H1 (cell line): ENCODE results near the gene SLC12A7. TPM values are rescaled to one million over a fixed set of nuclear protein-coding genes. Genes with fewer than 3 reads are reported as not detected.

Experiments
- CTCF ChIA-PET: fragments of 300-600 bp; sonication (Branson Sonifier 250); formaldehyde crosslinking; loops from one replicate; lab custom pipeline; 2021; ENCODE audit not compliant: partially characterized antibody; lab: Charles Lee
- POLR2A ChIA-PET: fragments of 300-600 bp; sonication (Branson Sonifier 250); formaldehyde crosslinking; loops from one replicate; lab custom pipeline; 2021; ENCODE audit warnings: inconsistent platforms; ENCODE audit not compliant: partially characterized antibody; lab: Charles Lee
- DNase-seq, 2 experiments: peaks; one replicate each; pipeline versions ENCODE4 v3.0.0 to v3.0.0-alpha.2; 2010 to 2022; ENCODE audit warnings: low spot score in 2 of 2, low read depth in 1 of 2, mixed read lengths in 1 of 2
- FAIRE-seq: peaks from 2 replicates; lab custom pipeline; 2011; peaks lifted over from hg19 to GRCh38; lab: Jason Lieb, UNC
- H2AFZ ChIP-seq: 2 replicates; pipeline ENCODE4 v1.8.1; 2012; ENCODE audit warnings: low read length, inconsistent platforms
- H2AK5ac ChIP-seq: 2 replicates; pipeline ENCODE4 v1.6.1; 2013; ENCODE audit warnings: low read depth, low read length
- H2BK120ac ChIP-seq: replicated peaks from 2 replicates; pipeline ENCODE3; 2013; ENCODE audit warnings: low read depth, low read length, inconsistent platforms
- H2BK12ac ChIP-seq: 2 replicates; pipeline ENCODE4 v1.6.1; 2013; ENCODE audit warnings: low read depth, low read length
- H2BK15ac ChIP-seq: 2 replicates; pipeline ENCODE4 v1.6.1; 2013; ENCODE audit warnings: low read length
- H2BK20ac ChIP-seq: 2 replicates; pipeline ENCODE4 v1.6.1; 2013; ENCODE audit warnings: low read length
- H2BK5ac ChIP-seq: 2 replicates; pipeline ENCODE4 v1.6.1; 2013; ENCODE audit warnings: low read depth, low read length
- H3K14ac ChIP-seq: 2 replicates; pipeline ENCODE4 v1.6.1; 2013; ENCODE audit warnings: inconsistent platforms; ENCODE audit not compliant: insufficient read length
- H3K18ac ChIP-seq: 2 replicates; pipeline ENCODE4 v1.6.1; 2013; ENCODE audit warnings: low read length; ENCODE audit errors: extremely low read depth
- H3K23ac ChIP-seq: 2 replicates; pipeline ENCODE4 v1.6.1; 2013; ENCODE audit warnings: inconsistent platforms; ENCODE audit not compliant: insufficient read length
- H3K23me2 ChIP-seq: 2 replicates; pipeline ENCODE4 v1.6.1; 2013; ENCODE audit warnings: low read depth, low read length
- H3K27ac ChIP-seq: 2 replicates; pipeline ENCODE4 v1.6.1; 2011; ENCODE audit warnings: low read depth, low read length, inconsistent platforms
- H3K27me3 ChIP-seq, 4 experiments: replicated peaks in 1 of 4; 1 replicate in 1 of 4; 2 replicates in 3 of 4; pipeline versions ENCODE4 v1.6.1 to v1.8.1; 2011 to 2013; ENCODE audit warnings: low read length in 3 of 4, mild to moderate bottlenecking in 3 of 4, inconsistent platforms in 2 of 4, mixed read lengths in 2 of 4, moderate library complexity in 1 of 4; ENCODE audit not compliant: control insufficient read depth in 3 of 4, insufficient read depth in 3 of 4; ENCODE audit errors: extremely low read depth in 1 of 4
- H3K36me3 ChIP-seq, 4 experiments: 2 replicates each; pipeline versions ENCODE4 v1.6.1 to v1.8.1; 2011 to 2013; ENCODE audit warnings: mild to moderate bottlenecking in 4 of 4, low read length in 3 of 4, moderate library complexity in 2 of 4, control low read depth in 1 of 4, inconsistent platforms in 1 of 4; ENCODE audit not compliant: insufficient read depth in 4 of 4, control insufficient read depth in 2 of 4
- H3K4ac ChIP-seq: replicated peaks from 2 replicates; pipeline ENCODE3; 2013; ENCODE audit warnings: low read length, low read depth, mixed read lengths, inconsistent platforms; ENCODE audit not compliant: insufficient read length
- H3K4me1 ChIP-seq, 4 experiments: replicated peaks in 1 of 4; 1 replicate in 1 of 4; 2 replicates in 3 of 4; pipeline versions ENCODE4 v1.6.1 to v1.8.1; 2011 to 2013; ENCODE audit warnings: low read length in 3 of 4, inconsistent platforms in 2 of 4, mixed read lengths in 1 of 4; ENCODE audit not compliant: insufficient read depth in 4 of 4, control insufficient read depth in 3 of 4
- H3K4me2 ChIP-seq, 2 experiments: 2 replicates each; pipeline versions ENCODE4 v1.6.1 to v1.8.1; 2011 to 2013; ENCODE audit warnings: low read depth in 2 of 2, low read length in 2 of 2, control low read depth in 1 of 2, inconsistent platforms in 1 of 2, mild to moderate bottlenecking in 1 of 2; ENCODE audit not compliant: insufficient read depth in 1 of 2
- H3K4me3 ChIP-seq, 4 experiments: fragments of 200-600, 300-600 bp in 1 of 4; sonication (generic), shearing (Covaris generic), sonication (Bioruptor Twin) in 1 of 4; 2 replicates each; pipeline versions ENCODE4 v1.5.1 to v1.8.1; 2011 to 2016; ENCODE audit warnings: low read length in 4 of 4, low read depth in 3 of 4, control low read depth in 2 of 4, inconsistent platforms in 2 of 4, mild to moderate bottlenecking in 2 of 4, mixed read lengths in 1 of 4, moderate library complexity in 1 of 4; ENCODE audit not compliant: insufficient read depth in 2 of 4; ENCODE audit errors: extremely low read depth in 1 of 4
- H3K56ac ChIP-seq: replicated peaks from 2 replicates; pipeline ENCODE3; 2013; ENCODE audit warnings: low read depth, mild to moderate bottlenecking, mixed read lengths, low read length, inconsistent platforms; ENCODE audit not compliant: insufficient read length
- H3K79me1 ChIP-seq: 2 replicates; pipeline ENCODE4 v1.6.1; 2013; ENCODE audit warnings: low read depth, low read length, control low read depth
- H3K79me2 ChIP-seq, 2 experiments: 2 replicates each; pipeline versions ENCODE4 v1.6.1 to v1.8.1; 2012 to 2013; ENCODE audit warnings: low read length in 2 of 2, mild to moderate bottlenecking in 2 of 2, inconsistent platforms in 1 of 2; ENCODE audit not compliant: insufficient read depth in 2 of 2, control insufficient read depth in 1 of 2
- H3K9ac ChIP-seq, 4 experiments: replicated peaks in 1 of 4; 1 replicate in 1 of 4; 2 replicates in 3 of 4; pipeline versions ENCODE4 v1.6.1 to v1.8.1; 2011 to 2013; ENCODE audit warnings: low read depth in 3 of 4, low read length in 3 of 4, control low read depth in 2 of 4, mild to moderate bottlenecking in 2 of 4, moderate library complexity in 2 of 4, inconsistent platforms in 1 of 4; ENCODE audit errors: extremely low read depth in 1 of 4
- H3K9me3 ChIP-seq, 2 experiments: 2 replicates each; pipeline versions ENCODE4 v1.6.1 to v1.8.1; 2012 to 2013; ENCODE audit warnings: mild to moderate bottlenecking in 2 of 2, moderate library complexity in 2 of 2, control low read depth in 1 of 2, inconsistent platforms in 1 of 2, low read depth in 1 of 2, low read length in 1 of 2, mixed read lengths in 1 of 2; ENCODE audit not compliant: insufficient read depth in 2 of 2
- H4K20me1 ChIP-seq, 2 experiments: replicated peaks in 1 of 2; 2 replicates each; pipeline versions ENCODE3 to v1.8.1; 2011 to 2013; ENCODE audit warnings: inconsistent platforms in 2 of 2, low read length in 2 of 2, mild to moderate bottlenecking in 1 of 2; ENCODE audit not compliant: insufficient read depth in 2 of 2, control insufficient read depth in 1 of 2
- H4K5ac ChIP-seq: 2 replicates; pipeline ENCODE4 v1.6.1; 2013; ENCODE audit warnings: low read length, low read depth, mixed read lengths, inconsistent platforms; ENCODE audit not compliant: insufficient read length
- H4K8ac ChIP-seq: 2 replicates; pipeline ENCODE4 v1.8.0; 2013; ENCODE audit warnings: mild to moderate bottlenecking, moderate library complexity, low read length, inconsistent platforms; ENCODE audit not compliant: insufficient read depth; ENCODE audit errors: extremely low read depth
- H4K91ac ChIP-seq: replicated peaks from 2 replicates; pipeline ENCODE3; 2013; ENCODE audit warnings: low read length, mixed read lengths, inconsistent platforms; ENCODE audit not compliant: insufficient read length
- RAD21 ChIP-seq, 2 experiments: IDR thresholded peaks in 1 of 2; conservative IDR thresholded peaks in 1 of 2; 2 replicates each; pipeline ENCODE4 v1.6.1; 2011; ENCODE audit warnings: low read depth in 2 of 2, low read length in 2 of 2, improper control_type of control experiment in 1 of 2, inconsistent platforms in 1 of 2, mild to moderate bottlenecking in 1 of 2, moderate library complexity in 1 of 2
- TAF1 ChIP-seq: IDR thresholded peaks from 2 replicates; pipeline ENCODE4 v1.6.1; 2011; ENCODE audit warnings: mild to moderate bottlenecking, low read depth, low read length
- WGBS, 2 experiments: shearing (Covaris generic) in 1 of 2; methylation state at CpG; one replicate each; pipeline versions ENCODE4 v1.1.6 to v1.1.7; 2013 to 2015; ENCODE audit warnings: low lambda C conversion rate in 2 of 2, mixed read lengths in 2 of 2, inconsistent platforms in 1 of 2, low coverage in 1 of 2, missing lambda C conversion rate in 1 of 2; ENCODE audit not compliant: insufficient replicate concordance in 2 of 2, insufficient coverage in 1 of 2, insufficient read length in 1 of 2; ENCODE audit errors: extremely low coverage in 1 of 2, missing lambda C conversion rate in 1 of 2; 5-methylcytosine and 5-hydroxymethylcytosine counted together
- polyA plus RNA-seq, 7 experiments: library from polyadenylated mRNA; depleted of rRNA in 3 of 7; stranded (reverse) in 5 of 7; unstranded in 2 of 7; fragments of >200 nt in 5 of 7; fragments of 200-250 nt in 2 of 7; gene quantifications; 1 replicate in 5 of 7; 2 replicates in 1 of 7; 4 replicates in 1 of 7; pipeline versions ENCODE4 v1.2.1 to v1.2.3, GENCODE V29; 2011 to 2013; ENCODE audit warnings: missing spikeins in 2 of 7, mixed read lengths in 2 of 7
- total RNA-seq: library from RNA; stranded (reverse); fragmentation: NEBNext Ultra II Directional; extraction: Animal tissue kit (Norgen Biotek cat#: 25700); gene quantifications from 2 replicates; pipeline ENCODE4 v1.2.1, GENCODE V29; 2021
- TF ChIP-seq, protein P1 (sequence below), 3 experiments: IDR thresholded peaks; 1 replicate in 2 of 3; 2 replicates in 1 of 3; pipeline versions ENCODE4 v1.5.1 to v1.6.1; 2011; ENCODE audit warnings: low read length in 3 of 3, mild to moderate bottlenecking in 3 of 3, inconsistent platforms in 2 of 3, low read depth in 1 of 3, moderate library complexity in 1 of 3; ENCODE audit not compliant: insufficient read depth in 1 of 3; ENCODE audit errors: control extremely low read depth in 1 of 3

The SLC12A7 gene
- total and polyA plus RNA-seq, 2 of the 8 experiments (the other 6 are each of a cell fraction or from before 2014, with no cell fraction given): 23.5 to 39.7 TPM

GRCh38 chr5:1010181-1010510 lies 101.7 kb downstream of the SLC12A7 start:
- ChIA-PET POLR2A (interaction anchor here (0.7 kb wide), 1 partner anchor 92 kb away, joined by 4 read pairs; no protein-coding TSS in a partner anchor), CTCF (interaction anchor here (0.7 to 7.2 kb wide), 35 partner anchors 9 to 370 kb away, joined by 3 to 71 read pairs (median 4); no protein-coding TSS in a partner anchor)
- H2BK120ac ChIP-seq: no peak overlapping the region
- no peaks in the 10 kb centered on the region for H3K9me3 ChIP-seq
- peak overlapping the region in 1 of 2 experiments; percentile 62; a peak in 1 of 4 replicates for H3K4me2 ChIP-seq
- H3K56ac ChIP-seq: no peak overlapping the region
- no peak overlapping the region for H3K4ac ChIP-seq
- H3K79me2 ChIP-seq: no peaks in the 10 kb centered on the region
- peaks cover 3 to 19% (median 7%) of the 10 kb centered on the region in 4 experiments; a peak in 6 of 7 replicates for H3K4me1 ChIP-seq
- no peak overlapping the region; the same call in 1 of the 2 replicates for H2BK15ac ChIP-seq
- no peak overlapping the region for H3K18ac ChIP-seq
- H3K27me3 ChIP-seq: peaks cover 24 to 44% (median 41%) of the 10 kb centered on the region in 4 experiments
- H4K8ac ChIP-seq: no peak overlapping the region
- H2BK12ac ChIP-seq: no peak overlapping the region
- H3K27ac ChIP-seq: no peak overlapping the region
- H3K23ac ChIP-seq: no peak overlapping the region
- H4K5ac ChIP-seq: no peak overlapping the region
- H3K14ac ChIP-seq: no peak overlapping the region
- no peak overlapping the region for H2AK5ac ChIP-seq
- H2AFZ ChIP-seq: no peak overlapping the region
- 0 out of 8 replicates have a peak overlapping the region, but pooled peaks of 1 of the 4 experiments have one; percentile 61 for H3K4me3 ChIP-seq
- H3K23me2 ChIP-seq: peaks cover 3% of the 10 kb centered on the region; the same call in 1 of the 2 replicates
- no peak for FAIRE-seq
- H4K20me1 ChIP-seq: peaks cover 3 to 4% of the 10 kb centered on the region in 2 experiments
- H2BK5ac ChIP-seq: no peak overlapping the region
- no peak overlapping the region for H2BK20ac ChIP-seq
- 0 out of 4 replicates have a peak, but pooled peaks of 1 of the 2 experiments have one; percentile 2 for TF ChIP-seq RAD21 (IDR thresholded peaks at IDR 0.05 in 1 of 2, conservative IDR thresholded peaks at IDR 0.05 in 1 of 2; ENCODE audit: low read depth in 2 of 2, low read length in 2 of 2)
- TF ChIP-seq, protein P1, sequence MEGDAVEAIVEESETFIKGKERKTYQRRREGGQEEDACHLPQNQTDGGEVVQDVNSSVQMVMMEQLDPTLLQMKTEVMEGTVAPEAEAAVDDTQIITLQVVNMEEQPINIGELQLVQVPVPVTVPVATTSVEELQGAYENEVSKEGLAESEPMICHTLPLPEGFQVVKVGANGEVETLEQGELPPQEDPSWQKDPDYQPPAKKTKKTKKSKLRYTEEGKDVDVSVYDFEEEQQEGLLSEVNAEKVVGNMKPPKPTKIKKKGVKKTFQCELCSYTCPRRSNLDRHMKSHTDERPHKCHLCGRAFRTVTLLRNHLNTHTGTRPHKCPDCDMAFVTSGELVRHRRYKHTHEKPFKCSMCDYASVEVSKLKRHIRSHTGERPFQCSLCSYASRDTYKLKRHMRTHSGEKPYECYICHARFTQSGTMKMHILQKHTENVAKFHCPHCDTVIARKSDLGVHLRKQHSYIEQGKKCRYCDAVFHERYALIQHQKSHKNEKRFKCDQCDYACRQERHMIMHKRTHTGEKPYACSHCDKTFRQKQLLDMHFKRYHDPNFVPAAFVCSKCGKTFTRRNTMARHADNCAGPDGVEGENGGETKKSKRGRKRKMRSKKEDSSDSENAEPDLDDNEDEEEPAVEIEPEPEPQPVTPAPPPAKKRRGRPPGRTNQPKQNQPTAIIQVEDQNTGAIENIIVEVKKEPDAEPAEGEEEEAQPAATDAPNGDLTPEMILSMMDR (IDR thresholded peaks at IDR 0.05; ENCODE audit: control extremely low read depth in 1 of 3, insufficient read depth in 1 of 3, low read depth in 1 of 3, low read length in 3 of 3): peak in 2 of 3 experiments; percentile 12 to 15; a peak in 2 of 4 replicates
- no peak for TF ChIP-seq TAF1
- H4K91ac ChIP-seq: no peak overlapping the region
- no peaks in the 10 kb centered on the region; the same call in 1 of the 2 replicates for H3K79me1 ChIP-seq
- no peak overlapping the region for H3K9ac ChIP-seq
- 86% methylated on average over 4 of the region's 4 CpGs; no CpG with 5 or more reads in 1 of the 2 experiments for WGBS, 2 experiments
- no peaks in the 10 kb centered on the region; a peak in 1 of 8 replicates for H3K36me3 ChIP-seq
- no peak for DNase-seq
